Measurements from ENCODE around the gene PHIP. TPM values are rescaled to one million over a fixed set of nuclear protein-coding genes. Genes with fewer than 3 reads are reported as not detected.
"Not testable (repeated sequence)": the region's sequence is repeated elsewhere in the genome, so short reads cannot be mapped to it uniquely, and the experiment has no call there.

PHIP gene
- total RNA-seq, 1 donor from 2014 or later, result 13.0 TPM

GRCh38 chr6:79111549-79111948 lies 33.5 kb upstream of the PHIP start:
- no peaks in the 10 kb centered on the region for H3K36me3 ChIP-seq
- H3K4me3 ChIP-seq, result no peak overlapping the region
- no peaks in the 10 kb centered on the region for H3K9me3 ChIP-seq (replicated peaks)
- no peaks in the 10 kb centered on the region for H3K4me1 ChIP-seq
- H3K27ac ChIP-seq (replicated peaks), result no peak overlapping the region
- TF ChIP-seq CTCF (IDR thresholded peaks at IDR 0.05; ENCODE audit: borderline replicate concordance), result no peak
- intact Hi-C loops (cut with micrococcal nuclease), result no loop called here
- no peaks in the 10 kb centered on the region for H3K27me3 ChIP-seq (ENCODE audit: low read depth)
- DNase-seq, result no peak

- intact Hi-C loops (cut with micrococcal nuclease), result no loop called here
Observed at GRCh38 chr6:79101164-79101563, 23.1 kb upstream of the PHIP start.

DNA sequence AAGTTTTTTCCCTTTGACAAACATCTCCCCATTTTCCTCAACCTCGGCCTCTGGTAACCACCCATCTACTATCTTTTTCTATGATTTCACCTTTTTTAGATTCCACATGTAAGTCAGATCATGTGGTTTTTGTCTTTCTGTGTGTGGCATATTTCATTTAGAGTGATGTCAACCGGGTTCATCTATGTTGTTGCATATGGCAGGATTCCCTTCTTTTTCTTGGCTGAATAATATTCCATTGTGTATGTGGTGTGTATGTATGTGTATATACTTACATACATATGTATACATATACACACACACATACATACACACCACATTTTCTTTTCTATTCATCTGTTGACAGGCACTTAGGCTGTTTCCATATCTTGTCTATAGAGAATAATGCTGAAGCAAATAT lies 22.2 kb upstream of the PHIP start:
- DNase-seq, result no peak
- intact Hi-C loops (cut with micrococcal nuclease), result no loop called here
- Histone ChIP-seq H3K4me3 (no peak overlapping the region), H3K27me3 (ENCODE audit: low read depth) (no peaks in the 10 kb centered on the region), H3K27ac (replicated peaks) (no peak overlapping the region), H3K4me1 (no peaks in the 10 kb centered on the region), H3K36me3 (no peaks in the 10 kb centered on the region), H3K9me3 (replicated peaks) (no peaks in the 10 kb centered on the region)
- TF ChIP-seq CTCF (IDR thresholded peaks at IDR 0.05; ENCODE audit: borderline replicate concordance), result no peak

More at GRCh38 chr6:79101164-79101563, 23.1 kb upstream of the PHIP start:
- H3K36me3 ChIP-seq, result no peaks in the 10 kb centered on the region
- no peak overlapping the region for H3K27ac ChIP-seq (replicated peaks)
- H3K4me1 ChIP-seq, result no peaks in the 10 kb centered on the region
- H3K27me3 ChIP-seq (ENCODE audit: low read depth), result no peaks in the 10 kb centered on the region
- no peak overlapping the region for H3K4me3 ChIP-seq
- no peaks in the 10 kb centered on the region for H3K9me3 ChIP-seq (replicated peaks)
- TF ChIP-seq CTCF (IDR thresholded peaks at IDR 0.05; ENCODE audit: borderline replicate concordance), result no peak
- DNase-seq, result no peak

GRCh38 chr6:79094938-79095337 lies 16.9 kb upstream of the PHIP start:
- H3K36me3 ChIP-seq, result no peaks in the 10 kb centered on the region
- no peaks in the 10 kb centered on the region for H3K4me1 ChIP-seq
- H3K27ac ChIP-seq (replicated peaks), result no peak overlapping the region
- TF ChIP-seq CTCF (IDR thresholded peaks at IDR 0.05; ENCODE audit: borderline replicate concordance), result no peak
- H3K4me3 ChIP-seq, result no peak overlapping the region
- no peaks in the 10 kb centered on the region for H3K9me3 ChIP-seq (replicated peaks)
- no peaks in the 10 kb centered on the region for H3K27me3 ChIP-seq (ENCODE audit: low read depth)
- intact Hi-C loops (cut with micrococcal nuclease), result no loop called here
- no peak for DNase-seq

GRCh38 chr6:79091801-79092200 lies 13.7 kb upstream of the PHIP start:
- DNase-seq; H3K4me1 ChIP-seq; H3K36me3 ChIP-seq; H3K27ac ChIP-seq (replicated peaks); H3K27me3 ChIP-seq (ENCODE audit: low read depth); H3K4me3 ChIP-seq; intact Hi-C loops (cut with micrococcal nuclease); H3K9me3 ChIP-seq (replicated peaks): not testable (repeated sequence)

DNA sequence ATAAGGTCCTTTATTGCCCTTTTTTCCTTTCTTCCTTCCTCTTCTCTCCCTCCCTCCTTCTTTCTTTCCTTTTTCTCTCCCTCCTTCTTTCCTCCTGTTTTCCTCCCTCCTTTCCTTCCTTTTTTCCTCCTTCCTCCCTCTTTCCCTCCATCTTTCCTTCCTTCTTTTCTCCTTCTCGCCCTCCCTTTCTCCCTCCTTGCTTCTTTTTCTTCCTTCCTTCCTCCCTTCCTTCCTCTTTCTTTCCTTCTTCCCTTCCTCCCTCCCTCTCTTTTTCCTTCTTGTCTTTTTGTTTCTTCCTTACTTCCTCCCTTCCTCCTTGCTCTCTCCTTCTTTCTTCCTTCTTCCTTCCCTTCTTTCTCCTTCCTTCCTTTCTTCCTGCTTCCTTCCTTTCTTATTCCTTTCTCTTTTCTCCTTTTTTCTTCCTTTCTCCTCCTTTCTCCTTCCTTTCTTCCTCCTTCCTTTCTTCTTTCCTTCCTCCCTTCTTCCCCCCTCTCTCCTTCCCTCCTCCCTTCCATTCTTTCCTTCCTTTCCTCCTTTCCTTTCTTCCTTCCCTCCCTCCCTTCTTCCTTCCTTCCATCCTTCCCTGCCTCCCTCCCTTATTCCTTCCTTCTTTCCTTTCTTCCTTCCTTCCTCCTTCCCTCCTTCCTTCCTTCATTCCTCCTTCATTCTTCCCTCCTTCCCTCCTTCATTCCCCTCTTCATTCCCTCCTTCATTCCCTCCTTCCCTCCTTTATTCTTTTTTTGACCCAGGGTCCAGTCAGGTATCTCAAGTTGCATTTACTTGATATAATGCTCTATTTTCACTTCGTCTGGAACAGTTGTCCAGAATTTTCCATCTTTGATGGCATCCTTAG lies 11.7 kb upstream of the PHIP start:
- Histone ChIP-seq H3K36me3 (no peaks in the 10 kb centered on the region), H3K9me3 (replicated peaks) (no peaks in the 10 kb centered on the region), H3K4me1 (peaks cover 2% of the 10 kb centered on the region), H3K27ac (replicated peaks) (no peak overlapping the region), H3K4me3 (no peak overlapping the region), H3K27me3 (ENCODE audit: low read depth) (no peaks in the 10 kb centered on the region)
- DNase-seq, result no peak
- intact Hi-C loops (cut with micrococcal nuclease), result no loop called here
- no peak for TF ChIP-seq CTCF (IDR thresholded peaks at IDR 0.05; ENCODE audit: borderline replicate concordance)

All from left ventricle myocardium inferior (tissue), 1 donor.